ENCODE data around the gene NATD1.

DNA sequence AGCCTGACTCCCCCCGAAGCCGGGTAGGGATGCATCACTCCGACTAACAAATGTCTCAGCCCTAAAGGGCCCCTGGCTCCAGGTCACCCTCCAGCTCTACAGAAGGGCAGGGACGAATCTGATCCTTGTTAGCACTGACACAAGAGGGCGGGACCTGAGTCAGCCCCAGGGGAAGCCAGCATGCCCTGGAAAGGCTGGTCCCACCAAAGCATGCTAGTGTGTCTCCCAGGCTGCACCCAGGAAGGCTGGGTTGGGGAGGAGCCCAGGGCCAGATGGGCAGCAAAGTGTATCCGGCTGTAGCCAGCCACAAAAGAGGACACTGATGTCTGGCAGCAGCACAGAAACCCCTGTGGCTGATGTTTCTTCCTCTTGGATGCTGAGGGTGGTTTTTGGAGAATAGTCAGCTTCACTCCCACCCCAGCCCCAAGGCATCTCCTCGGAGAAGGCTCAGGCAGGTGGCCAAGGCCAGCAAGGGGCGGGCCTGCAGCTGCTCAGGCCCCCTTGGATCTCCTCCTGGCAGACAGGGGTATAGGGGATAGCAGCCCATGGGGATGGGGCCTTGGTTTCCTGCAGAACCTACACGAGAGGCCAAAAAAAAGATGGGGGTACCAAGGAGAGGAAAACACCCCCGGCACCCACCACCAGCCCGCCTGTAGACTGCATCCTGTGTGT lies 11.0 kb downstream of the NATD1 start:
- no peak for TF ChIP-seq JUN (IDR thresholded peaks at IDR 0.05; ENCODE audit: borderline replicate concordance, low read depth, low read length)
- no peak for TF ChIP-seq JUN (CRISPR knock-in tag; IDR thresholded peaks at IDR 0.05; ENCODE audit: borderline replicate concordance)
- no peak for TF ChIP-seq MAZ (CRISPR knock-in tag; conservative IDR thresholded peaks at IDR 0.05 in 1 of 2, IDR thresholded peaks at IDR 0.05 in 1 of 2)
- TF ChIP-seq CCNT2 (IDR thresholded peaks at IDR 0.05; ENCODE audit: borderline replicate concordance, extremely low read depth, insufficient read length, low read depth, low read length), result no peak

All from K562 (cell line).